ENCODE results near the gene ATOH1.

ATOH1 gene

GRCh38 chr4:93825551-93826216, 2.9 kb upstream of the ATOH1 start:
- Histone ChIP-seq H3K4me3 (ENCODE audit: low read length) (no peak overlapping the region), H3K4me1 (ENCODE audit: control insufficient read depth, insufficient read depth, low read length) (peaks cover 3% of the 10 kb centered on the region), H3K9ac (ENCODE audit: low read length) (no peak overlapping the region), H3K36me3 (ENCODE audit: control insufficient read depth, insufficient read depth, low read length) (no peaks in the 10 kb centered on the region), H3K27ac (ENCODE audit: low read depth, low read length) (no peak overlapping the region), H3K27me3 (ENCODE audit: control insufficient read depth, insufficient read depth, low read length) (peaks cover 8% of the 10 kb centered on the region)

- Histone ChIP-seq H3K27ac (ENCODE audit: low read depth, low read length) (no peak overlapping the region), H3K4me3 (ENCODE audit: low read length) (peak overlapping the region; percentile 20), H3K36me3 (ENCODE audit: control insufficient read depth, insufficient read depth, low read length) (no peaks in the 10 kb centered on the region), H3K4me1 (ENCODE audit: control insufficient read depth, insufficient read depth, low read length) (peaks cover 3% of the 10 kb centered on the region), H3K9ac (ENCODE audit: low read length) (no peak overlapping the region), H3K27me3 (ENCODE audit: control insufficient read depth, insufficient read depth, low read length) (peaks cover 20% of the 10 kb centered on the region)
These were observed 1.1 kb upstream of the ATOH1 start for GRCh38 chr4:93827272-93827947.

GRCh38 chr4:93828995-93829819, 654 bp downstream of the ATOH1 start:
- H3K4me3 ChIP-seq (ENCODE audit: low read length) = peak overlapping the region; percentile 58
- no peak overlapping the region for H3K27ac ChIP-seq (ENCODE audit: low read depth, low read length)
- no peak overlapping the region for H3K9ac ChIP-seq (ENCODE audit: low read length)
- H3K4me1 ChIP-seq (ENCODE audit: control insufficient read depth, insufficient read depth, low read length) = peaks cover 3% of the 10 kb centered on the region
- peaks cover 20% of the 10 kb centered on the region for H3K27me3 ChIP-seq (ENCODE audit: control insufficient read depth, insufficient read depth, low read length)
- no peaks in the 10 kb centered on the region for H3K36me3 ChIP-seq (ENCODE audit: control insufficient read depth, insufficient read depth, low read length)

- no peak overlapping the region for H3K27ac ChIP-seq (ENCODE audit: low read depth, low read length)
These were observed 1.5 kb downstream of the ATOH1 start for GRCh38 chr4:93829820-93830687.

GRCh38 chr4:93831716-93832496, 3.4 kb downstream of the ATOH1 start:
- Histone ChIP-seq H3K4me3 (ENCODE audit: low read length) (no peak overlapping the region), H3K9ac (ENCODE audit: low read length) (no peak overlapping the region), H3K27ac (ENCODE audit: low read depth, low read length) (no peak overlapping the region), H3K36me3 (ENCODE audit: control insufficient read depth, insufficient read depth, low read length) (no peaks in the 10 kb centered on the region), H3K27me3 (ENCODE audit: control insufficient read depth, insufficient read depth, low read length) (peaks cover 20% of the 10 kb centered on the region), H3K4me1 (ENCODE audit: control insufficient read depth, insufficient read depth, low read length) (peaks cover 3% of the 10 kb centered on the region)

More at GRCh38 chr4:93829820-93830687, 1.5 kb downstream of the ATOH1 start:
- Histone ChIP-seq H3K4me3 (ENCODE audit: low read length) (peak overlapping the region; percentile 58), H3K27me3 (ENCODE audit: control insufficient read depth, insufficient read depth, low read length) (peaks cover 20% of the 10 kb centered on the region), H3K36me3 (ENCODE audit: control insufficient read depth, insufficient read depth, low read length) (no peaks in the 10 kb centered on the region), H3K9ac (ENCODE audit: low read length) (no peak overlapping the region), H3K4me1 (ENCODE audit: control insufficient read depth, insufficient read depth, low read length) (peaks cover 3% of the 10 kb centered on the region)

- Histone ChIP-seq H3K4me3 (ENCODE audit: low read length) (no peak overlapping the region), H3K9ac (ENCODE audit: low read length) (no peak overlapping the region), H3K27me3 (ENCODE audit: control insufficient read depth, insufficient read depth, low read length) (peaks cover 13% of the 10 kb centered on the region)
These were observed 5.9 kb downstream of the ATOH1 start for GRCh38 chr4:93834249-93835066.

GRCh38 chr4:93835929-93836328, 7.4 kb downstream of the ATOH1 start:
- no peak overlapping the region for H3K9ac ChIP-seq (ENCODE audit: low read length)
- no peaks in the 10 kb centered on the region for H3K36me3 ChIP-seq (ENCODE audit: control insufficient read depth, insufficient read depth, low read length)
- no peak overlapping the region for H3K4me3 ChIP-seq (ENCODE audit: low read length)
- no peak overlapping the region for H3K27ac ChIP-seq (ENCODE audit: low read depth, low read length)
- peaks cover 11% of the 10 kb centered on the region for H3K27me3 ChIP-seq (ENCODE audit: control insufficient read depth, insufficient read depth, low read length)
- H3K4me1 ChIP-seq (ENCODE audit: control insufficient read depth, insufficient read depth, low read length) = no peaks in the 10 kb centered on the region

More at GRCh38 chr4:93834249-93835066, 5.9 kb downstream of the ATOH1 start:
- Histone ChIP-seq H3K36me3 (ENCODE audit: control insufficient read depth, insufficient read depth, low read length) (no peaks in the 10 kb centered on the region), H3K27ac (ENCODE audit: low read depth, low read length) (no peak overlapping the region), H3K4me1 (ENCODE audit: control insufficient read depth, insufficient read depth, low read length) (no peaks in the 10 kb centered on the region)

- no peaks in the 10 kb centered on the region for H3K27me3 ChIP-seq (ENCODE audit: control insufficient read depth, insufficient read depth, low read length)
- no peak overlapping the region for H3K9ac ChIP-seq (ENCODE audit: low read length)
- no peak overlapping the region for H3K27ac ChIP-seq (ENCODE audit: low read depth, low read length)
- no peak overlapping the region for H3K4me3 ChIP-seq (ENCODE audit: low read length)
- H3K36me3 ChIP-seq (ENCODE audit: control insufficient read depth, insufficient read depth, low read length) = no peaks in the 10 kb centered on the region
- no peaks in the 10 kb centered on the region for H3K4me1 ChIP-seq (ENCODE audit: control insufficient read depth, insufficient read depth, low read length)
These were observed 11.2 kb downstream of the ATOH1 start for GRCh38 chr4:93839704-93840103.

- Histone ChIP-seq H3K4me1 (ENCODE audit: control insufficient read depth, insufficient read depth, low read length) (no peaks in the 10 kb centered on the region), H3K9ac (ENCODE audit: low read length) (no peak overlapping the region), H3K27me3 (ENCODE audit: control insufficient read depth, insufficient read depth, low read length) (no peaks in the 10 kb centered on the region), H3K4me3 (ENCODE audit: low read length) (no peak overlapping the region), H3K36me3 (ENCODE audit: control insufficient read depth, insufficient read depth, low read length) (no peaks in the 10 kb centered on the region), H3K27ac (ENCODE audit: low read depth, low read length) (no peak overlapping the region)
These were observed 13.3 kb downstream of the ATOH1 start for GRCh38 chr4:93841803-93842345.

GRCh38 chr4:93842601-93843252, 14.2 kb downstream of the ATOH1 start:
- H3K4me3 ChIP-seq (ENCODE audit: low read length) = no peak overlapping the region
- no peaks in the 10 kb centered on the region for H3K4me1 ChIP-seq (ENCODE audit: control insufficient read depth, insufficient read depth, low read length)
- H3K27ac ChIP-seq (ENCODE audit: low read depth, low read length) = no peak overlapping the region
- H3K9ac ChIP-seq (ENCODE audit: low read length) = no peak overlapping the region
- H3K27me3 ChIP-seq (ENCODE audit: control insufficient read depth, insufficient read depth, low read length) = no peaks in the 10 kb centered on the region
- no peaks in the 10 kb centered on the region for H3K36me3 ChIP-seq (ENCODE audit: control insufficient read depth, insufficient read depth, low read length)

All from rectal smooth muscle tissue (tissue), 1 donor.